HG03159 (cell line): ENCODE results near the gene FAM3C.

Experiments used
- ATAC-seq: cut with Tn5 transposase; IDR thresholded peaks from one replicate; pipeline ENCODE4 v1.9.1; 2021; ENCODE audit warnings: mild to moderate bottlenecking, moderate library complexity; ENCODE audit not compliant: unreplicated experiment

FAM3C gene

GRCh38 chr7:121303422-121304101, 92.5 kb downstream of the FAM3C start:
- no peak for ATAC-seq

DNA sequence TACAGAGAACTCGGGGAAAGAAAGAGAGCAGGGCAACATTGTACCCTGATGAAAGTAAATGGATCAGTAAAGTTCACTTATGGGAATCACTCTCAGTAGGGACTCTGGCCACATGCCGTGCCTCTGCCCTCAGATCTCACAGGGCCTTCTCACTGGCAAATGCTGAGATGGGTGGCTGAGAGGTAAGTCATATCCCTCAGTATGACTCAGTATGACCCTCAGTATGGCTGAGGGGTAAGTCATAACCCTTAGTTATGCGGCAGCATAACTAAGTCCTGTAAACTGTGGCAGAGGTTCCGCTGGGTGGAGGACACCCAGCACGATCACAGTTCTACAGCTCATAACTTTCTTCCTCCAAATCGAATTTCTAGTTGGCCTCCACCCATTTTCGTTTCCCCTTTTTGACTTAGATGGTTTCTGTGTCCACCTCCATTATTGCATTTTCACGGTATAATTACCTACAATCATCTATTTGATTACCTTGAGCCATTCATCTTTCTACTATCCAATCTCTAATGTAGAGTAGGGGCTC, 93.8 kb downstream of the FAM3C start:
- peak; percentile 96 for ATAC-seq

DNA sequence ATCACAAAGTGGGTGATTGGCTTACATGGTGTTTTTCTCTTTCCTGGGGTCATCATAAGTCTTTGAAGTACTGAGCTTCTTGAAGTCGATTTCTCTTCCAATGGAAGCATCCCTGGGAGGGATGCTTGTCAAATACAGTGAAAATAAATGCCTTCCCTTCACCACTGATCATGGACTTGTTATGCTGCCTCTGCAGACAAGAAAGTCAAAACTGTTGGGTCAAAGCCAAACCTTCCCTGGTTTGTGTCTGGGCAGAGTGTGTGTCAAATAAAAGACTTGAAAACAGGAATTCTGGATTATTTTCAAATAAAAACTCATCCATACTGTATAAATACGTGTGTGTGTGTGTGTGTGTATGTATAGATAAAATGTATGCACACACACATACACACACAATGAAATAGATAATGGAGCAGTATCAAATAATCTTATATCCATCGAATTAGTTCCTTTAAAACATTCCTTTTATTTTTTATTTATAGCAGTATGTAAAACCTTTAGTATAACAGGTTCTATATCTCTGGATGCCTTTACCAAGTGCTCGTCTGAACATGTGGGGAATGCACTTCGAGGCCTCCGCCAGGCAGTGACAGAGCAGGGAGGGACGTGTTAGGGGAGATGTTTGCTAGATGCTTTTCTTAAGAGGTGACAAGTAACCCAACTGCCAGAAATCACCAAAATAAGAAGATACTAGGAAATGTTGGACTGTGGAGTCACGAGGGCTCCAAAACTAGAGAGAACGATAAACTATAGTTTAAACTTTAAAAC, 94.5 kb downstream of the FAM3C start:
- ATAC-seq: no peak

DNA sequence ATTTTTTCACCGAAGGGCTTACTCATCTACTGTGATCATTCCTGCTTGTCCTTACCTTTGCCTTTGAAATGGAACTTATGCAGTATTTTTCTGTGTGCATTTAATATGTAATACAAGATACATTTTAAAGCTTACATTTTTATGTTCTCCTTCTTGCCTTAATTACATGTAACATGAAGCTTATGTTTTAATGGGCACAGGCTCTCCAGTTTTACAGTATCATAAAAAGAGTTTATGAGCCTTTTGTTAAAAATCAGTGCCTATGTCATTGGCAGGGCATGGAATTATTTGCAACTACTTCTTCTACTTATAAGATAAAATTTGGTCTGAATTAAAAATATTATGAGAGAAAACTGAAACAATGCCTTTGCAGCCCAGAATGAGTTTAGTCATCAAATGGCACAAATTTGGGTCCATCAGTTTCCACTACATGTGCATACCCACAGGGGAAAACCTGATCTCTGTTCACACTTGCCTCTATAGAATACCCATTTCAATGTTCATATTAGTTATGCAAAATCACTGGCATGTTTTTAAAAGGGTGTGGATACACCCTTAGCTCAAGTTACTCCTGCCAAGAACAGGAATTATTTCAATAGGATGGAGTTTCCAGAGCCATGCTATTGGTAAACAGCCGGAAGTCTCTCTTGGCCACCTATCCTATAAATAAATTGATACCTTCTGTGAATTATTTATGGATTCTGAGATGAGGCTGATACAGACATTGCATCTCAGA, 95.3 kb downstream of the FAM3C start:
- no peak for ATAC-seq
